ENCODE data around the gene KBTBD6.
"Not testable (repeated sequence)": the region's sequence is repeated elsewhere in the genome, so short reads cannot be mapped to it uniquely, and the experiment has no call there.

KBTBD6 gene

DNA sequence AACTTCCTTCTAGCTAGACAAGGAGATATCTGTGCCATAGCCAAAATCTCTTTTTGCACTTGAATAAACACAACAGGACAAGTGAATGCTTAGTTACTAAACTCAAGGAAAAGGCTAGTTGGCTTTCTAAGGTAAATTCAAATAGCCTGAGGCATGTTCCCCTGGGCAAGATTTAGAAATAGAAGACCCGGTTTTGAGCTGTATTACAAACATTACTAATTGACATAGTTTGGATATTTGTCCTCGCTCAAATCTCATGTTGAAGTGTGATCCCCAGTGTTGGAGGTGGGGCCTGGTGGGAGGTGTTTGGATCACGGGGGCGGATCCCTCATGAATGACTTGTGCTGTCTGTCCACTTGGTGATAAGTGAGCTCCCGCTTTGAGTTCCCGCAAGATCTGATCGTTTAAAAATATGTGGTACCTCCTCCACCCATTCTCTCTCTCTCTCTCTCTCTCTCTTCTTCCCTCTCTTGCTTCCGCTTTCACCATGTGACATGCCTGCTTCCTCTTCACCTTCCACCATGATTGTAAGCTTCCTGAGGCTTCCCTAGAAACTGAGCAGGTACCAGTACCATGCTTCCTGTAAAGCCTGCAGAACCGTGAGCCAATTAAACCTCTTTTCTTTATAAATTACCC, 3.9 kb upstream of the KBTBD6 start:
- no peak overlapping the region for H3K4me3 ChIP-seq (ENCODE audit: low read length)
- TF ChIP-seq CTCF (IDR thresholded peaks at IDR 0.05; ENCODE audit: insufficient read depth, low read depth, low read length, missing control alignments): no peak
- peak; percentile 34 for DNase-seq (ENCODE audit: low read depth)

DNA sequence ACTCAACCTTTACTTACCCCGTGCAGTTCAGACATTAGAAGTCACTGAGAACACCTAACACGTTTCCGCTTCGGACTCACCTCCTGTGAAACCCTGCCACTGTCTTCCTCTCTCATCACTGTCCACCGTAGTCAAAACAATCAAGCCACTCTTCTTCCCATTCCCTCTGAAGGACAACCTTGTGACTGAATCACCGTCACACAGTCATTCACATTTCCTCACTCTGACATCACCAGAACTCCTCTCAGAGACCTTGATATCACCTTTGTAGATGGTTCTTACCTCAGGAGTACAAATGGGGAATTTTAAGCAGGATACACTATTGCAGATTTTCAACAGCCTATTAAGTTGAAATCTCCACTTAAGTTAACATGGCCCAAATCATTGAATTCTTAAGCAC, 1.3 kb upstream of the KBTBD6 start:
- TF ChIP-seq CTCF (IDR thresholded peaks at IDR 0.05; ENCODE audit: insufficient read depth, low read depth, low read length, missing control alignments): no peak
- no peak overlapping the region for H3K4me3 ChIP-seq (ENCODE audit: low read length)
- peak; percentile 29 for DNase-seq (ENCODE audit: low read depth)

DNA sequence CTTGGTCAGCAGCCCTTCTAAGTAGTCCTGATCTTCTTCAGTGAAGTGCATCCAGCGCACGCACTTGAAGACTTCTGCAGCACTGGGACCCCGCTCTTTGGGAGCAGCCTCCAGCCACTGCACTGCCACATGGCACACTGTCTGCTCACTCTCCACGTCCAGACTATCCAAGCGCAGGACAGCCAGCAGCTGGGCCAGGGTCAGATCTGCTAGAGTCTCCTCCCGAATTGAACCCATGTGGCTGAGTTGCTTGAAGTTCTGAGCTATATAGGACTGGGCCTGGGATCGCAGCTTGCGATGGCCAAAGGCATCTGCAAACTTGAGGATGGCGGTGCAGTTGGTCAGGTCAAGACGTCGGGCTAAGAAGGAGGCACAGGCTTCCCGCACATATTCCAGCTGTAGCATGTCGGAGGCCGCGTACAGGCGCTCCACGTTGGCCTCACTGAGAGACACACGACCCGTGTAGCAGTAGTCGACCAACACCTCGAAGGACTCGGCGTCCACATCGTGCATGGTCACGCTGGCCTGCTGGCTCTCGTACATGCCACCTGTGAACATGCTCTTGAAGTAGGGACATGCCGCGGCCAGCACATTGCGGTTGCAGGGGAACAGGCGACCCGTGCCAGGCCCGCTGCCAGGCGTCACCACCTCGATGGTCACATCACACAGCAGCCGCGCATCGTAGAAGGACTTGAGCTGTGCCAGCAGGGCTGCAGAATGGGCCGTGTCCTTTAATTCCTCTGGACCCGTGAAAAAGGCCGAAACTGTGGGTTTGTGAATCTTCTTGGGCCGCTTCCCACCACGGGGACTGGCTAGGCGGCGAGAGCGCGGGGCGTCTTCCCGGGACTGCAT, 716 bp downstream of the KBTBD6 start:
- not testable (repeated sequence) for DNase-seq (ENCODE audit: low read depth)
- peak overlapping the region; percentile 73 for H3K4me3 ChIP-seq (ENCODE audit: low read length)

- not testable (repeated sequence) for H3K4me3 ChIP-seq (ENCODE audit: low read length); DNase-seq (ENCODE audit: low read depth)
Measured at GRCh38 chr13:41131189-41131588, 1.4 kb downstream of the KBTBD6 start.

DNA sequence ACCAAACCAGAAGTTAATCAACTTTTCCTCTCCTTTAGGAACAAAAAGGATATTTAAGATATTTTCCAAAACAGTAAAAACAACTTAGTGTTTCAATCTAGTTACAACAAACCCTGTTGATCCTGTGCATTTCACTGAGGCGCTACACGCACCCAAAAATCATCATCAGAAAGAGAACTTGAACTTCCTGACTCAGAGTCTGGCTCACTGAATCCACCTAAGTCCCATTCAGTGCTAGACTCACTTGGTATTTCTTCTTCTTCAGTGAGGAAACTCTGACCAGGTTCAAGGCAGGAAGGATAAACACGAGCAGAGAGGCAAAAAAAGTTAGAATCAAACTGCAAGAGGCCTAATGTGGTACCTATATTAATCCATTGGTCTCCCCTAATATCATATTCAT, 2.2 kb downstream of the KBTBD6 start:
- TF ChIP-seq CTCF (IDR thresholded peaks at IDR 0.05; ENCODE audit: insufficient read depth, low read depth, low read length, missing control alignments): no peak
- peak; percentile 33 for DNase-seq (ENCODE audit: low read depth)
- peak overlapping the region; percentile 4 for H3K4me3 ChIP-seq (ENCODE audit: low read length)

DNA sequence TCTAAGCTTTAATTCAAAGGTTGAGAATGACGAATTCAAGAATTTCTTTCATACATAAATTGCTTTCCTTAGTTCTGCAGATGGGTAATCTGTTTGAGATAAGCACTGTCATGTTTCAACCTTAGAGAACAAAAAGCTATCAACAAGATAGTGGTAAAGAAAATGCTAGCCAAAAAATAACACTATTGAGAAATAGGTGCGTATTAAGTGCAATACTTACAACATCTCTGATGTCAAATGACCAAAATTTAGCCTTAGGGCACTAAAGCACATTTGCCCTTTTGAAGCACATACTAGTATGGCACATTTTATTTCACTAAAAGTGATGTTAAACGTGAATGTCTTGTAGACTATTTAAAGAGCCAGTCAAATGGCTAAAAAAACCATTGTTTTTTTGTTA, 4.9 kb downstream of the KBTBD6 start:
- TF ChIP-seq CTCF (IDR thresholded peaks at IDR 0.05; ENCODE audit: insufficient read depth, low read depth, low read length, missing control alignments): no peak
- peak; percentile 23 for DNase-seq (ENCODE audit: low read depth)
- H3K4me3 ChIP-seq (ENCODE audit: low read length): no peak overlapping the region

DNA sequence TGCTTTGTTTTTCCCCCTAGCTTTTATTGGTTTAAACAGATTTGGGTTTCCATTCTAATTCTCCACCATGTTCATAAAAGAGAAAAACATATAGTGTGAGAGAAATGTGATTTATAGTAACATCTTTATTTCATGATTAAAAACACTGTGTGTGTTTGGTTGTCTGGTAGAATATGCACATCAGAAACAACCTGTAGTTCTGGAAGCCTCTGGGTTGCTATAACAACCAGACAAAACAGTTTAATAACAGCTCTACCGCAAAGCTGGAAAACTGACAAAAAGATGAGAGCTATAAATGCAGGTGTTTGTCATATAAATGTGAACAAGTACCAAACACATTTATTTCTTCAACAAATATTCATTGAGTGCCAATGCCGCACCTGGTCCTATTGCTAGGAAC, 9.8 kb downstream of the KBTBD6 start:
- TF ChIP-seq CTCF (IDR thresholded peaks at IDR 0.05; ENCODE audit: insufficient read depth, low read depth, low read length, missing control alignments): no peak

GRCh38 chr13:41117869-41118268, 14.7 kb downstream of the KBTBD6 start:
- DNase-seq (ENCODE audit: low read depth): peak; percentile 68
- H3K4me3 ChIP-seq (ENCODE audit: low read length): no peak overlapping the region
- no peak for TF ChIP-seq CTCF (IDR thresholded peaks at IDR 0.05; ENCODE audit: insufficient read depth, low read depth, low read length, missing control alignments)

More for the DNA sequence above, 9.8 kb downstream of the KBTBD6 start:
- no peak overlapping the region for H3K4me3 ChIP-seq (ENCODE audit: low read length)
- peak; percentile 24 for DNase-seq (ENCODE audit: low read depth)

All from epithelial cell of esophagus (primary cell).